HG03108 (cell line): ENCODE results near the gene RBM19.
"Not testable (repeated sequence)": the region's sequence is repeated elsewhere in the genome, so short reads cannot be mapped to it uniquely, and the experiment has no call there.

ENCODE experiments used
- ATAC-seq: cut with Tn5 transposase; IDR thresholded peaks from one replicate; pipeline ENCODE4 v1.9.1; 2021; ENCODE audit warnings: moderate library complexity; ENCODE audit not compliant: unreplicated experiment

Gene RBM19

GRCh38 chr12:113965951-113966797 lies at the start of gene RBM19:
Gene RBM19 (minus strand): TSS chr12:113966325. CDS start chr12:113966227, 98 bp downstream.
- ATAC-seq, result peak; percentile 96

- no peak for ATAC-seq
Observed at GRCh38 chr12:114015851-114016250, 49.7 kb upstream of the RBM19 start.

- ATAC-seq, result no peak
Observed at GRCh38 chr12:114013575-114014345, 47.6 kb upstream of the RBM19 start.

GRCh38 chr12:114012744-114013431 lies 46.8 kb upstream of the RBM19 start:
- no peak for ATAC-seq

- no peak for ATAC-seq
Observed at GRCh38 chr12:114011711-114012110, 45.6 kb upstream of the RBM19 start.

GRCh38 chr12:114006482-114007425 lies 40.6 kb upstream of the RBM19 start:
- no peak for ATAC-seq

GRCh38 chr12:114004402-114004801 lies 38.3 kb upstream of the RBM19 start:
- ATAC-seq, result no peak

- no peak for ATAC-seq
Observed at GRCh38 chr12:114003286-114003685, 37.2 kb upstream of the RBM19 start.

GRCh38 chr12:114001511-114002340 lies 35.6 kb upstream of the RBM19 start:
- no peak for ATAC-seq

- no peak for ATAC-seq
Observed at GRCh38 chr12:114000861-114001260, 34.7 kb upstream of the RBM19 start.

- ATAC-seq, result not testable (repeated sequence)
Observed at GRCh38 chr12:114000261-114000660, 34.1 kb upstream of the RBM19 start.

- no peak for ATAC-seq
Observed at GRCh38 chr12:113997365-113997764, 31.2 kb upstream of the RBM19 start.

- ATAC-seq, result no peak
Observed at GRCh38 chr12:113996026-113996425, 29.9 kb upstream of the RBM19 start.

GRCh38 chr12:113994051-113994450 lies 27.9 kb upstream of the RBM19 start:
- no peak for ATAC-seq

- ATAC-seq, result not testable (repeated sequence)
Observed at GRCh38 chr12:113992751-113993150, 26.6 kb upstream of the RBM19 start.

GRCh38 chr12:113991224-113992044 lies 25.3 kb upstream of the RBM19 start:
- ATAC-seq, result no peak

GRCh38 chr12:113990250-113991223 lies 24.4 kb upstream of the RBM19 start:
- ATAC-seq, result no peak
